GM18508 (cell line): Measurements from ENCODE around the gene SYT13.

Experiments used
- ATAC-seq: cut with Tn5 transposase; IDR thresholded peaks from one replicate; pipeline ENCODE4 v1.9.1; 2021; ENCODE audit warnings: moderate number of reproducible peaks; ENCODE audit not compliant: insufficient read depth, unreplicated experiment

SYT13 gene

DNA sequence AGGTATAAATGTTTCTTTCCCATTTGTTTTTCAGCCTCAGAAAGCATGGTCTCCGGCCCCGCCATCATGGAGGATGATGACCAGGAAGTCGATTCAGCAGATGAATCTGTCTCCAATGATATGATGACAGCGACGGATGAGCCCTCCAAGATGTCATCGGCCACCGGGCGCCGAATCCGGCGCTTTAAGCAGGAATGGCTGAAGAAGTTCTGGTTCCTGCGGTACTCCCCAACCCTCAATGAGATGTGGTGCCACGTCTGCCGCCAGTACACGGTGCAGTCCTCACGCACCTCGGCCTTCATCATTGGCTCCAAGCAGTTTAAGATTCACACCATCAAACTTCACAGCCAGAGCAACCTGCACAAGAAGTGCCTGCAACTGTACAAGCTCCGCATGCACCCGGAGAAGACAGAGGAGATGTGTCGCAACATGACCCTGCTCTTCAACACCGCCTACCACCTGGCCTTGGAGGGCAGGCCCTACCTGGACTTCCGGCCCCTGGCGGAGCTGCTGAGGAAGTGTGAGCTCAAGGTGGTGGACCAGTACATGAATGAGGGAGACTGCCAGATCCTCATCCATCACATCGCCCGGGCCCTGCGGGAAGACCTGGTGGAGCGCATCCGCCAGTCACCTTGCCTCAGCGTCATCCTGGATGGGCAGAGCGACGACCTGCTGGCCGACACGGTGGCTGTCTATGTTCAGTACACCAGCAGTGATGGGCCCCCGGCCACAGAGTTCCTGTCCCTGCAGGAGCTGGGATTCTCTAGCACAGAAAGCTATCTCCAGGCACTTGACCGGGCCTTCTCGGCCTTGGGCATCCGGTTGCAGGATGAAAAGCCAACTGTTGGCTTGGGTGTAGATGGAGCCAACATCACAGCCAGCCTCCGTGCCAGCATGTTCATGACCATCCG is 59.9 kb downstream of the SYT13 start:
- ATAC-seq: no peak

- no peak for ATAC-seq
Observed at GRCh38 chr11:45225277-45225676, 60.9 kb downstream of the SYT13 start.

DNA sequence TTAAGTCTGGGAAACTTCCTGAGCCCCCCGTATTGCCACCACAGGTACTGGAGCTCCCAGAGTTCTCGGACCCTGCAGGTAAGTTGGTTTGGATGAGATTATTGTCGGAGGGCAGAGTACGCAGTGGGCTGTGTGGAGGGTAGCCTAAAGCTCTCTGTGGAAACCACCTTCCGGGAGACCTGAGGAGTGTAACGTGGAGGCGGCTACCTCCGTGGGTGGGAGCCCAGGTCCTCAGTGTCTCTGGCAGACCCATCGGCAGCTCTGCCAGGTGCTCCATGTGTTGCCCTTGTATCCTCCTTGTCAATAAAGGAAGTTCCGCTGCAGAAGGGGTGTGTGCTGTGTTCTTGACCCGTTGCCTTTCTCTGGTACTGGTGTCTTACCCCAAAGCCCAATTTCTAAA is 61.4 kb downstream of the SYT13 start:
- ATAC-seq: no peak

GRCh38 chr11:45223496-45223895 is 62.6 kb downstream of the SYT13 start:
- no peak for ATAC-seq

DNA sequence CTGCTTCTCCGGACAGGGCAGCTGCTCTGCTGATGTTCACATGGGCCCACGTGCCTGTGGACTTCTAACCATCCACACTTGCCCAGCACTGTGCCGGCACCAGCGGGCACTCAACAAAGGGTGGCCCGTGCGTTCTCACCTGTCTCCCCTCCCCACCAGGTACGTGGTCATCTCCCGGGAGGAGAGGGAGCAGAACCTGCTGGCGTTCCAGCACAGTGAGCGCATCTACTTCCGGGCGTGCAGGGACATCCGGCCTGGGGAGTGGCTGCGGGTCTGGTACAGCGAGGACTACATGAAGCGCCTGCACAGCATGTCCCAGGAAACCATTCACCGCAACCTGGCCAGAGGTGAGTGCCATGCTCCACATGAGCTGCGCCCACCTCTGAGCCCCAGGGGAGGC is 66.7 kb downstream of the SYT13 start:
- ATAC-seq: no peak

- no peak for ATAC-seq
Observed at GRCh38 chr11:45218705-45219104, 67.4 kb downstream of the SYT13 start.

DNA sequence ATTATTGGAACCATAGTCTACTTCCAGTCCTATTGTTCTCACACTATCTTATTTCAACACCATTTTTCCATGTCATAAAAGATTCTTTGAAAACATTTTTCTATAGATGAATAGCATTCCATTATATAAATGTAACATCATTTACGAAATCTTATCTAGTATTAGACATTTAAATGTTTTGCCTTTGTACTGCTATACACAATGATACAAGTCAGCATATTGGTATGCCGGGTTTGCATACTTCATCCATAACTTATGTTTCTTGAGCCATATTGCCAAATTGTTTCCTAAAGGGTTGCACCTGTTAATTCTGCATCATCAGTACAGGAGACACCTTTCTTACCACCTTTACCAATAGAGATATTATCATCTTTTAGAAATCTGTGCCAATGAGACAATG is 68.2 kb downstream of the SYT13 start:
- ATAC-seq: no peak

DNA sequence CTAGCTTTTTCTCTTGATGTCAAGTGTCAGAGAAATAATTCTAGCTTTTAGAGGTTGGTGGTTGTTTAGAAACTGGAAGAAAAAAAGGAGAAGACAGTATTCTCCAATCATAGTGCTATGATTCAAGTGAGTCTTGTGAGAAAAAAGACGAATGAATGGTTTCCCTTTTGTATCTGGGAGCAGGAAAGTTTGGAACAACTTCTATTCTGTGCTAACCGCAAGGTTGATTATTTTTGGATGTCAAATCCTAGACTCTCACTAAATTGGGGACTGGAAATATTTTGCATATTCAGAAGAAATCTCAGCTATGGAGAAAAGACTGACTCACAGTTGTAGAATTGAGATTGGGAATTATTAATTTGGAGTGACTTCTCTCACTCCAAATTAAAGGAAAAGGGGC is 69.2 kb downstream of the SYT13 start:
- no peak for ATAC-seq

DNA sequence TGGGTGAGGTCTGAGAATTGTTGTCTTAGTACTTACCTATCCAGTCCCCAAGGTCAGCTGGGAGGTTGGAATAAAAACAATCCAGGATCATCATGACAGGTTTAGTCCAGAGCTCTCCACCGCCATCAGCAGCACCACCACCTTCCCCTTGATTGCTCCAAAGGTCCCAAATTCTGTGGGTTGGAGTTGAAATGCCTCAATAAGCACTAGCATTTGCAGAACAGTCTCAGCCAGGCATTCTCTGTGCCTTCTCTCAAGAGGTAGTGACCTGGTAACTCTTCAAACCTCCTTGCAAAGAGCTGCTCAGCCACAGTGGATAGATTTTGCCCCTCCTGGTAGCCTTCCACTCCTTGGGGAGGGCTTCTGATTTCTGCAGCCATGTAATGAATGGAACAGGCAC is 70.1 kb downstream of the SYT13 start:
- ATAC-seq: no peak

GRCh38 chr11:45215098-45215865 is 70.9 kb downstream of the SYT13 start:
- ATAC-seq: no peak

DNA sequence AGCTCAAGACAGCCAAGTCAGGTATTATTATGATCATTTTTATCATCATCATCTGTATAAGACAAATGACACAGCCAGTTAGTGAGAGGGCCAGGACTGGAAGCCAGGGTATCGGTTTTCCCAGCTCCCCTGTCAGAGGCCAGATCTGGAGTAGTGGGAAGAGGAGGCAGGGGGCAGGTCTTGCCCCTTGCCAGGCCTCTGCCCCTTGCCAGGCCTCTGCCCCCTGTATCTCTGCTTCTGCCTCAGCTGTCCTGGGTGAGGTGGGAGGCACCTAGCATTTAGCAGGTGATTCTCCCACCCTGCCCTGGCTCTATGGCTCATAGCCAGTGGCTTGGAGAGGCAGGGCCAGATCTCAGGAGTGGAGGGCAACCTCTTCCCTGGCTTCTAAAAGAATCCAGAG is 72.4 kb downstream of the SYT13 start:
- ATAC-seq: no peak

DNA sequence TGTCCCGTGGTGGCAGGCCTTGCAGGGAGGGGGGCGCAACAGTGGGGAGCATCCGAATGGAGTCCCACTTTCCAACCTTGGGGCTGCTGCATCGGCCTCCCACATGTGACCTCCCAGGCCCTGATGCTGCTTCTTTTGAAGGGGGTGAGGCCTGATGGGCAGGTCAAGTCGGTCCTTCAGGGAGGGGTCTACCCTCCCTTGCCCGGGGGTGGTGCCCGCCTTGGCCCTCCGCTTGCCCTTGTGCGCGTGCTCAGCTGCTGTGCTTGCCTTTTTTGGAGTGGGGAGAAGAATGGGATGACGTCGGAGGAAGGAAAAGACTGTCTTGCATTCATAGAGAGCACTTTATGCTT is 72.8 kb downstream of the SYT13 start:
- no peak for ATAC-seq

GRCh38 chr11:45212566-45213315 is 73.4 kb downstream of the SYT13 start:
- no peak for ATAC-seq

GRCh38 chr11:45211732-45212131 is 74.4 kb downstream of the SYT13 start:
- no peak for ATAC-seq

DNA sequence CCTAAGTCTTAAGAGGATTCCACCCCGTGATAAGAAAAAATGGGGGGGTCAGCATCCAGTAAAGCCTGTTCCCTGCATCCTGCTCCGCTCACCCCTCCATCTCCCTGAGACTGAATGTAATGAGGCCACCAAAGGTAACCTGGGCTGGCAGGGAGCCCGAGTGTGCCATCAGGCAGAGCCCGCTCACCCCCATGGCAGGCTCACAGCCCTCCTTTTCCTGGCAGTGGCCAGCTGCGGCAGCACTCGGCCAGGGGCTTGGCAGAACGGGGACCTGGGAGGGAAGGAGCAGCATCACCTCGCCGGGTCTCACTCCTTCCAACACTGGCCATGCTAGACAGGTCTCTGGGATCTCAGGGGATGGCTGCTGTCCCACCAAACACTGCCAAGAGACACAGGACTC is 75.3 kb downstream of the SYT13 start:
- ATAC-seq: no peak

- no peak for ATAC-seq
Observed at GRCh38 chr11:45209891-45210699, 76.0 kb downstream of the SYT13 start.

DNA sequence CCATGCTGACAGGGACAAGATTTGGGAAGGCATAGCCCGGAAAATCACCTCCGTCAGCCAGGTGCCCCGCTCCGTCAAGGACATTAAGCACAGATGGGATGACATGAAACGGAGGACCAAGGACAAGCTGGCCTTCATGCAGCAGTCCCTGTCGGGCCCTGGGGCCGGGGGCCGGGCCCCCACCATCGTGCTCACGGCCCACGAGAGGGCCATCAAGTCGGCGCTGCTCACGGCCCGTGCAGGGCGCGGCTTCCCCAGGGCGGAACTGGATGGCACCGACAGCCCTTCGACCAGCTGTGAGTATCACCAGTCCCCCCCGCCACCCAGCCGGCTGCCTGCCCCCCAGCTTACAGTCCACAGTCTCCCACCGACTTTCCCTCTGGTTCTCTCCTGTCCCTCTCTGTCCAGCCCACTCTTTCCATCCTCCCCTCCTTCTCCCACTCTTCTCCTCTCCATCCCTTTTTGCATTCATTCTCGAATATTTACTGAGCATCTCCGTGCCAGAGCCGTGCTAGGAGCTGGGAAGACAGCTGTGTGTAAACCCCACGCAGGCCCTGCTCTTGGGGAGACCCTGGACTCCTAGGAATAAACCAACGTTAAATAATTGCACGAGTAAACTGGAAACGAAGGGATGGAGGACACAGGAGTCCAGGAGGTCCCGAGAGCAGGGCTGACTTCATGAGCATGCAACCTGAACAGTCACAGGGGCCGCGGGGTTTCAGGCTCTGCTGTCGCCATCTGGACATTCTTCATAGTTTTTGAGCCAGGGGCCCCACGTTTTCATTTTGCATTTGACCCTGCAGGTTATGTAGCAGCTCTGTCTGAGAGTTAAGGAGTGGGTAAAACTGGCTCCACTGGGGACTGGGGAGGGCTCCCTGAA is 76.9 kb downstream of the SYT13 start:
- ATAC-seq: no peak

DNA sequence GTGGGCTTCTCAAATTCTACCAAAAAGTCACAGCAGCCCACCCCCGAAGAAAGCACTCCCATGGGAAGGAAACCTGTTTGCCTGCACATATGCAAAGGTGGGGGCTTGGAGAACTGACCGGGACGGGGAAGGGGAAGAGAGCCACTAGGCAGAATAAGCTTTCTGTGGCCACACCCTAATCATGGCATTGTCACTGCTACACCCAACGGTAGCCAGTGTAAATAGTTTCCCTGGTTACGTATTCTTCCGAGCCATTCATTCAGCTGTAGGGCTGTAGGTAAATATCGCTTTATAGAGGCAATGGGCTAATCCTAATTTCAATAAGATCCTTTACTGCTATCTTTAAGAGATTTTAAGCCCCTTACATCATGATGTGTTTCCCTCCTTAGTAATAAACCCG is 78.0 kb downstream of the SYT13 start:
- no peak for ATAC-seq

DNA sequence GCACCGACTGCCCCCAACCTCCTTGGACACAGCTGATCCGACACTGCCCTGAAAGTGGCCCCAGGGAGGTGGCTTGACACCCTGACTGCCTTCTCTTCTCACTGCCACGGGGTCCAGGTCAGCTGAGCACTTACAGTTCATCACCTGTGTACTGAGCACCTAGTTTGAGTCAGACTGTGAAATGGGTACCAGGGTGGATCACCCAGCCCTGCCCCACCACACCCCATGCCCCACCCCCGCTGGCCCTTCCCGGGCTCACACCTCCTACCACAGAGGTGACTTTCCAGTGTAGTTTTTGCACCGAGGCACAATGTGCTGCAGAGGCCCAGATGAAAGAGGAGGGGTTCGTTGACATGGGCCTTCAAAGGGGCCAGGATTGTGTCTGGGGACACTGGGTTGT is 80.2 kb downstream of the SYT13 start:
- no peak for ATAC-seq
